NCI-H2081 treated with DMSO at 0.1 percent for 48 hours (cell line): ENCODE results near the gene UNK.
"Not testable (repeated sequence)": the region's sequence is repeated elsewhere in the genome, so short reads cannot be mapped to it uniquely, and the experiment has no call there.

Experiments
- DNase-seq: peaks from one replicate; lab custom pipeline; 2025; lab: John Stamatoyannopoulos, UW

UNK gene

DNA sequence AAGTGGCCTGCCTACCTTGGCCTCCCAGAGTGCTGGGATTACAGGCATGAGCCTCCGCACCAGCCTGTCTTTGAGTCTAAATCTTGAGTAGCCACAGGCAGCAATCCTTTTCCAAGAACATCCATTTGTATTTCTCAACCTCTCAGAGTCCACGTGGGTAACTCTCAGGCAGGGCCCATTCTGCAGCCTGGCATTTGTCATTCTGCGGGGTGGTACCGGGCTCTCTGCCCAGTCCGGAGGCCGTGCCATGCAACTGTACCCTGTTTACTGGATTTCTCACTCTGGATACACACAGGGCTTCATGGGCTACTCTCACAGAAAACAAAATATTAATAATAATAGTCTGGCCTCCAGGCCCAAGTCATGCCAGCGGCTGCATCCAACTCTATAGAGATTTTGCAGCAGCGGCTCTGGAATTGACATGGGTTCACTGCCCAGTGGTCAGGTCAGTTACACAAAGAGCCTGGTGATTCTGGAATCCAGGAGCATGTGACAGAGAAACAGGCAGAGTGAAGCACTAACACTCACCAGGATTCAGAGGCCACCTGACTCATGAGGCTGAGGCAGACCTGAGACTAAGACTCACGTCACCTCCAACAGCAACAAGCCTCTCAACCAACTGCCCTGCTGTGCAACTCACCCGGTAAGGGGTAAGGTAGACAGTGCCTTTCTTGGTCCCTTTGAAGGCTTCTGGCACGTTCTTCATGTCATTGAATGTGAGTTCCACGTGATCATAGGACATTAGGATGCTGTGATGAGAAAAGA is 66.5 kb downstream of the UNK start:
- DNase-seq = no peak

GRCh38 chr17:75851693-75851991 is 67.0 kb downstream of the UNK start:
- DNase-seq = not testable (repeated sequence)

GRCh38 chr17:75853433-75853832 is 68.8 kb downstream of the UNK start:
- no peak for DNase-seq

GRCh38 chr17:75854101-75854748 is 69.6 kb downstream of the UNK start:
- no peak for DNase-seq

GRCh38 chr17:75854881-75855309 is 70.3 kb downstream of the UNK start:
- DNase-seq = no peak

- peak; percentile 100 for DNase-seq
Observed at GRCh38 chr17:75855310-75856061, 70.9 kb downstream of the UNK start, which contains the start of gene WBP2. Gene WBP2 (minus strand): TSS chr17:75855335. CDS start chr17:75855297, 38 bp downstream.

DNA sequence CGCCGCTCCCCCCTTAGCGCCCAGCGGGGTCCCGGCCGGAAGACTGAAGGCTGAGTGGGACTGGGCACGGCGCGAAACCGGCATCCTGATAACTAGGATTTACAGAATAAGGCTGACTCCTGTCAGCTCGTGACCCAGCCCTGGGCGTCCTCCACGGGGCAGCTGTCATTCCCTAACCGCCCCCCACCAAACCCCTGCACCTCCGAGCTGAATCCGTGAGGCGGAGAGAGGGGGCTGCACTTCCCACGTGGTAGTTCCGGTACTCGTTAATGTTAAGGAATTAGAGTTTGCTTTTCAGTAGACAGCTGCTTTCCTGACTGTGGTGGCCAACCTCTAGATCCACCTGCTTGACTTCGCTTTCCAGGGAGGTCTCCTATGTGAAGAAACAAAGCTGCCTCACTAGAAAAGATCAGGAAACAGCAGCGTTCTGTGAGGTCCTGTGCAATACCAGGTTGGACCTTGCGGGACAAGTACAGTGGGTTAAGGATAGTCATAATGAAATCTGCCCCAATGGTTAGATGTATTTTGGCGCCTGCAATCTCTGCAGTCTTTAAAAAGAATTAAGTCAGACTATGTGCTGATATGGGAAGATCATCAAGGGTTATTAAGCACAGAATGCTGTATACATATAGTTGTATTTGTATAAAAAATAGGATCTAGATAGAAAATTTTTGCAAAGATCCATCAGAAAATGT is 71.6 kb downstream of the UNK start:
- DNase-seq = no peak

GRCh38 chr17:75859358-75859757 is 74.8 kb downstream of the UNK start:
- DNase-seq = not testable (repeated sequence)

- no peak for DNase-seq
Observed at GRCh38 chr17:75861927-75862317, 77.3 kb downstream of the UNK start.

GRCh38 chr17:75864448-75864871 is 79.9 kb downstream of the UNK start:
- DNase-seq = no peak

GRCh38 chr17:75864887-75865286 is 80.3 kb downstream of the UNK start:
- DNase-seq = not testable (repeated sequence)

GRCh38 chr17:75865404-75866188 is 81.0 kb downstream of the UNK start:
- not testable (repeated sequence) for DNase-seq

- DNase-seq = not testable (repeated sequence)
Observed at GRCh38 chr17:75868730-75869281, 84.2 kb downstream of the UNK start.

GRCh38 chr17:75869282-75870141 is 84.9 kb downstream of the UNK start:
- no peak for DNase-seq

- not testable (repeated sequence) for DNase-seq
Observed at GRCh38 chr17:75870228-75870627, 85.6 kb downstream of the UNK start.

DNA sequence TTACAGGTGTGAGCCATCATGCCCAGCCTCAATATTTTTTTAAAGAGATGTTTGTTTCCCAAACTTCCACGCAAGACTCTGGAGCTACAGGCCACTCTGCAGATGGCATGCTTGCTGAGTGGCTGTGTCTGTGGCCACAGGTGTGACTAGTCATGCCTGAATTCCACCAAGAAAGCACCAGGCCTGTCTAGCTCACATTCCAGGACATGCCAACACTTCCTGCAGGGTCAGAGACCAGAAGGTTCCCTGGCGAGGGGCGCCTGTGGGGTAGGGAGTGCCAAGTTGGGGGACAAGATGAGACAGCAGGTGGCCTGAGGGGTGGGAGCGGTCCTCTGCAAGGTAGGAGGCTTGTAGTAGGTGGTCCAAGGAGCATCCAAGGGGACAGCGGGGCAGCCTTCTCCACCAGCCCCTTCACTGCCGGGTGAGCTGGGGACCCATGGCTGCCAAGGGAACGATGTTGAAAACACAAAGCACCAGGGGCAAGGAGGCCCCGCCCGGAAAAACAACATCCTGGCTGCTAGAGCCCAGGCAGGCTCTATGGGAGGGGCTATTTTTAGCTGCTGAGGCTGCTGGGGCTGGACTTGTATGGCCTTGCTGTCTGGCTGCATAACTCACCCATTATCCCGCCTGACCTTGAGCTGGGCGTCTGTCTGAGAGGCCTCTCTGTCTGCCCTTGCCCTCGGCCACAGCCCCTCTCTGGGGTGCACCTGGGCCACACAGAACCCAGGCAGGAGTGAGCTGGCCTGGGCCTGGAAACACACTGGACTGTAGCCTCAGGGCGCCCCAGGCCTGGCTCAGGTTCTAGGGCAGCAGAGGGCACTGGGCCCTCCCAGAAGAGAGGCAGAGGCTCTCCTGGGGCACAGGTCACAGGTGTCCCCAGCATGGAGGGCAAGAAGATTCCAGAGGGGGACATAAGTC is 88.1 kb downstream of the UNK start:
- no peak for DNase-seq

GRCh38 chr17:75873587-75874322 is 89.1 kb downstream of the UNK start:
- no peak for DNase-seq
